Right renal pelvis (tissue), 4 donors: ENCODE measurements around the gene SLC46A1. TPM values are rescaled to one million over a fixed set of nuclear protein-coding genes. Genes with fewer than 3 reads are reported as not detected.
A peak's percentile ranks its signal among the peaks of the same experiment; 100 is the strongest.

Source experiments
- DNase-seq, 4 donors: peaks; one replicate each; pipeline ENCODE4 v3.0.0-alpha.2; 2013; ENCODE audit warnings: low read depth in 4 of 4, low spot score in 3 of 4, missing footprints in 1 of 4
- polyA plus RNA-seq, 4 donors: library from polyadenylated mRNA; unstranded; fragments of 120-200 nt; gene quantifications; one replicate each; pipeline ENCODE4 v1.2.1, GENCODE V29; 2013; ENCODE audit not compliant: insufficient read length in 4 of 4

SLC46A1 gene
- polyA plus RNA-seq, 4 donors, result 14.6 to 15.8 (median 15.1) TPM

DNA sequence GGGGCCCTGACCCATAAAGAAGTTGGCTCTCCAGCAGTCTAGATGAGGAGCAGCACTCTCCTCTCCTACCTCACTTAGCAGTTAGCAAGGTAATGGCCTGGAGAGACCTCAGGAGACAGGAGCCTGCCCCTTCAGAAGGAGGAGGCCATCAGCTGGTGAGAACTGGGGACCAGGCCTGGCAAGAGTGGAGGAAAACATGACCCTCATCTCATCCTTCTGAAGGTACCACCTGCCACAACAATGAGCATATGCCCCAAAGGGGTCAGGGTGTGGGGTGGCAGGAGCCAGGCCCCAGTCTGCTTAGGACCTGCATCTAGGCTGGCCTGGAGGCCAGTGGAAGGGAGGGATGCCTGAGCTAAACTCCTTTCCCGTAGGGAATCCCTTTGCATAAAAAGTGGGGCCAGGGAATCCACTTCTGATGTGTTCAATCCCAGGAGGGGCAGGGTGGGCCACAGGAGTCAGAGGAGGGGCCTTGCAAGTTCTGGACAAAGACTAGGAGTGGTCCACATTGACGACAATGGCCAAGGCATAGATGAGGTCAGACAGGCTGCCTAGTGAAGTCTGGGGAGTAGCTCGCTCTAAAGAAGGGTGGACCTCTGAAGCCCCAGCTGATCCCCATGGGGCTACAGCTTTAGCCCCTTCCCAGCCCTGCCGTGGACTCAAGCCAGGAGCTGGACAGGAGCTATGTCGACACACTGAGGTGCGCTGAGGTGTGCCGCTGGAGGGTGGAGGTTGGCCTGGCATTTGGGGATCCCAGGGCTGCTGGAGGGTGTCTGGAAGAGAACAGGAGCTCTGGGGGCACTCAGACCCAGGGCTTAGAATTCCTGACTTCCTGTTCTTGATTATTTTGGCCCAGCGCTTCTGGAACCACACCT is 42.0 kb downstream of the SLC46A1 start:
- no peak for DNase-seq

DNA sequence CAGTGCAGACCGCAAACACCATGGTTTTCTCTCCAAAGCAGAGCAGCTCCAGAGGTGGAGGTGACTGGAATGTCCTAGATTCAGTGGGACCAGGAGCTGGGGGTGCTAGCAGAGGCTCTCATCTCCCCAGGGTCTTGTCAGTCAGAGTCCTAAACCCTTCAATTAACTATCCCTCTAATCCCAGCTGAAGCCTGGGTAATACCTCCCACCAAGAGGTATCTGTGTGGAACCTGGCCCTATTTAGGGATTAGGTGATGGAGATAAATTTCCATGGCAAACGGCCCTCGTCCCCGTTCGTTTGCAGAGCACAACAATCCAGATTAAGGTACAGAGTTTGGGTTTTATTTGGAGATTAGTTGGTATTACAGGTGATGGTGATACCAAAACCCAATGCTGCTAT is 42.8 kb downstream of the SLC46A1 start:
- no peak for DNase-seq

- no peak for DNase-seq
Measured at GRCh38 chr17:28357901-28358197, 48.2 kb downstream of the SLC46A1 start.

DNA sequence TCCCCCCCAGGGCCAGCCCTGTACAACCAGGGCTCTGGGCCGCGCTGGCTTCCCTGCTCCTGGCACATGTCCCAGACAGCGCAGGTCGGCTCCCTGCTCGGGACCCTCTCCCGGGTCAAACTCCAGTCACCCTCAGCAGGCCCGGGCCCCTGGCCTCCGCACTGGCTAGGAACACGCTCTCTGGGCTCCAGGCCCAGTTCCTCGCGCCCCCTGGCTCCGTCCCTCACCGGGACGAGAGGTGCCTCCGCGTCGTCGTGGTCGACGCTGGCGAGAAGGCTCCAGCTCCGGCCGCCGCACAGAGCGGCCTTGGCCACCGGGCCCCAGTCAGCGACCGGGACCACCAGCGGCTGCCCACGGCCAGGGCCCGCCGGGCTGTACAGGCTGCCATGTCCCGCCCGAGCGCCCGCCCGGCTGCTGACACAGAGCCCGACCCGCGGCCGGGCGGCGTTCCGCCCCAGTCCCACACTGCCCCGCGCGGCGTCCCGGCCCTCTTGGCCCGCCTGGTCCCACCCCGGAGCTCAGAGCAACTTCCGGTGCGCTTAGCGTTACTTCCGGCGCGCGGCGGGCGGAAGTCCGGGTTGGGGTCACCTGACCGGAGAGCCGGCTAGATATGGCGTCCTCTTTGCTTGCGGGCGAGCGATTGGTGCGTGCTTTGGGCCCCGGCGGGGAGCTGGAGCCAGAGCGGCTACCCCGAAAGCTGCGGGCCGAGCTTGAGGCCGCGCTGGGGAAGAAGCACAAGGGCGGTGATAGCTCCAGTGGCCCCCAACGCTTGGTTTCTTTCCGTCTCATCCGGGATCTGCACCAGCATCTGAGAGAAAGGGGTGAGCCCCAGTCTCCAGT is 48.7 kb downstream of the SLC46A1 start, which contains the start of gene POLDIP2:
TSS of gene POLDIP2 (minus strand) at position 467 of the 840 bp plus-strand sequence. CDS start at position 388, 79 bp downstream.
- DNase-seq, result peak; percentile 87 to 89 (median 88)

GRCh38 chr17:28350271-28350670 is 55.7 kb downstream of the SLC46A1 start:
- DNase-seq, result no peak

- DNase-seq, result no peak
Measured at GRCh38 chr17:28348979-28349378, 57.0 kb downstream of the SLC46A1 start.

DNA sequence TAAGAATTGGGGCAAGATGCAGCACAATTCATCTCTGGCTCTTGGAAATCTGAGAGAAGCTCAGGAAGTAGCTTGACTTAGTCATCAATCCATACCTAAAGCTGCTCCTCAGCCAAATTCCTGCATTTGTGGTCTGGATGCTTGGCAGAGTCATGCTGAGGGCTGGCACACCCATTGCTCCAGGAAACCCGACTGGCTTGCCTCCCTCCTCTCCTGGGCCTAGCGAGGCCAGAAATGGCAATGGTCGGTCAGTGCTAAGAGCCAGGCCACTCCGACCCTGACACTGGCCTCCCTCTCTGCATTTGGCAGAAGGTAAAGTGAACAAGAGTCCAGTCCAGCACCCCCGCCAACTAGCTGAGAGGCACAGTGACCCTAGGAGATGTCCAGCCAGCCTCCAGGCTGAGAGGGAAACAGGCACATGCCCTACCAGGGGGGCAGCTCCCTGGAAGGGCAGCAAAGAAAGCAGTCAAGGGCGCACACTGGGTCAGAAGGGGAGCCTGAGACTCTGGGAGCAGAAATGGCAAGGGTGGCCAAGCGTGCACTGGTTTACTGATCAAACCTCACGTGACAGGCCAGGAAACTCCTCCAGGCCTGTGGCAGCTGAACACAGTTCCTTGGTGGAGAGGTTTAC is 58.6 kb downstream of the SLC46A1 start:
- no peak for DNase-seq

- DNase-seq, result no peak
Measured at GRCh38 chr17:28346746-28347246, 59.2 kb downstream of the SLC46A1 start.

- DNase-seq, result no peak
Measured at GRCh38 chr17:28346199-28346580, 59.8 kb downstream of the SLC46A1 start.

DNA sequence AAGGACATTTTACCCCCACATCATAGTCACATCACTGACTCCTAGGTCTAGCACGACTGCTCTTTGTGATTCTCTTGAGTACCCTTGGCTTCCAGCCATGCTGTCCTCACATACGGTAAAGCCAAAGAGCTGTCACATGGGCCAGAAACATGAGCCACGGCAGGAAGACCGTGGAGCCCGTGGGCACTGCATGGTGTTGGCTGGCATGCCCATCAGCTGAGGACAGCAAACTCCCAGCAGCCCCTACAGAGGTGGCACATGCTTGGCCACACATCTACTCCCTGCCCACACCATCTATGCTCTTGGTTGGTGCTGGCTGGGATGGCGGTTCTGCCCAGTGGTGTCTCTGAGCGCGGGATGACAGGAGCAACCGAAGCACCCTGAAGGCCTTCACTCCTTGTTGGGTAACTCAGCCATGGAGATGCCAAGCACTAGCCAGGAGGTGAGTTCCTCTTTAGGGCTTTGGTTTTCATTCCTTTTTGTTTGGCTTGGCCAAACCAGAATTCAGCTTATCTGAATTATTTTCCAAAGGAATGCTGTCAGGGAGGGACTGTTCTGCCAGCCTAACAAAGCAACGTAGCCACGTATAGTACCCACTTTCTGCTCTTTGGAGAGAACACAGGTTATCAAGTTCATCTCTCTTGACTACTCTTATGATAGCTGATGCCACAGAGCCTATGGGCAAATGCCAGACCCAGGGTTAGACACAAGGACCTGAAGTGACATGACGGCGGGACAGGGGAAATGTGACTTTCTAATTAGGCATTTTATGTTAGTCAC is 60.4 kb downstream of the SLC46A1 start:
- no peak for DNase-seq

Other genes with a start within 250 kb of the SLC46A1 start
- 10 to 100 TPM; 54.0 to 63.6 (median 55.6) TPM for gene TMEM97, start 87.0 kb downstream of the SLC46A1 start, polyA plus RNA-seq
- 10 to 100 TPM; 52.1 to 61.6 (median 54.9) TPM for gene IFT20, start 70.7 kb downstream of the SLC46A1 start, polyA plus RNA-seq
- gene TNFAIP1, start 70.5 kb downstream of the SLC46A1 start, polyA plus RNA-seq, result 10 to 100 TPM; 43.8 to 47.4 (median 45.3) TPM
- gene POLDIP2, start 48.7 kb downstream of the SLC46A1 start, polyA plus RNA-seq, result 100 to 1,000 TPM in 2 of 4 donors, 10 to 100 TPM in 2; 99.1 to 105 (median 100) TPM
- gene SEBOX, start 41.0 kb downstream of the SLC46A1 start, polyA plus RNA-seq, result not detected
- gene VTN, start 35.9 kb downstream of the SLC46A1 start, polyA plus RNA-seq, result 10 to 100 TPM in 3 of 4 donors, 1 to 10 TPM in 1; 9.4 to 21.3 (median 15.2) TPM
- 10 to 100 TPM; 11.3 to 14.0 (median 12.0) TPM for gene SARM1, start 34.5 kb downstream of the SLC46A1 start, polyA plus RNA-seq
- gene SLC13A2, start 67.4 kb upstream of the SLC46A1 start, polyA plus RNA-seq, result 10 to 100 TPM in 3 of 4 donors, 1 to 10 TPM in 1; 7.1 to 24.5 (median 13.3) TPM
- under 1 TPM; 0.47 to 0.62 (median 0.61) TPM for gene FOXN1, start 100.1 kb upstream of the SLC46A1 start, polyA plus RNA-seq
- 10 to 100 TPM; 54.4 to 74.1 (median 59.7) TPM for gene UNC119, start 146.4 kb upstream of the SLC46A1 start, polyA plus RNA-seq
- gene PIGS, start 165.3 kb upstream of the SLC46A1 start, polyA plus RNA-seq, result 100 to 1,000 TPM; 101 to 107 (median 105) TPM
- gene ALDOC, start 170.7 kb upstream of the SLC46A1 start, polyA plus RNA-seq, result 10 to 100 TPM; 19.4 to 32.9 (median 24.5) TPM
- 10 to 100 TPM; 43.5 to 46.9 (median 45.2) TPM for gene SPAG5, start 192.8 kb upstream of the SLC46A1 start, polyA plus RNA-seq
- gene RSKR, start 208.0 kb upstream of the SLC46A1 start, polyA plus RNA-seq, result 10 to 100 TPM; 10.6 to 14.3 (median 11.3) TPM
- gene BLTP2, start 238.9 kb upstream of the SLC46A1 start, polyA plus RNA-seq, result 10 to 100 TPM; 77.8 to 90.5 (median 81.2) TPM